ENCODE measurements around the gene BCL6. TPM values are rescaled to one million over a fixed set of nuclear protein-coding genes. Genes with fewer than 3 reads are reported as not detected.

The BCL6 gene
- total and polyA plus RNA-seq, 2 donors (not counting 3 experiments of a cell fraction or from before 2014, with no cell fraction given) = 6.9 to 12.1 TPM

DNA sequence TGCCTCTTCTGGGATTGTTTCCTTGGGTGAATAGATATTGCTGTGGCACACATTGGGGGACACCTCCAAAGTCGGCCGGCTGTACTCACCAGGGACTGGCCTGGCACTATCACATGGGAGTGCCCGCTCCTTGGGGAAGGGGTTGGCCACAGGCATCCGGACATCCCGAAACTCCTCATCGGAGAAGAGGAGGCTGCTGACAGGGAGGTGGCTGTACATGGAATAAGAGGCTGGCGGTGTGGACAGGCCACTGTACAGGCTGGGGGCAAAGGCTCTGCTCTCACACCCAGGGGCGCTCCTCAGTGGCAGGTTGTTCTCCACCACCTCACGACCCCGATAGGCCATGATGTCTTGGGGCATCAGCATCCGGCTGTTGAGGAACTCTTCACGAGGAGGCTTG, 15.7 kb downstream of the BCL6 start:
- dilution Hi-C loops (cut with MboI; ENCODE audit: extremely low pct_ligation_motif_present, low sequenced_read_pairs) (loop anchor here (25.0 kb wide), 1 partner anchor 933 kb away; no protein-coding TSS in a partner anchor), intact Hi-C loops (cut with micrococcal nuclease) (no loop called here)
- DNase-seq (ENCODE audit: low read depth, low spot score) = no peak
- Histone ChIP-seq H3K4me2 (ENCODE audit: insufficient read depth, low read length) (no peak overlapping the region), H3K27ac (ENCODE audit: insufficient read depth, low read depth, low read length) (no peak overlapping the region), H3K27me3 (ENCODE audit: control insufficient read depth in 2 of 2, insufficient read depth in 2 of 2, low read length in 2 of 2) (no peaks in the 10 kb centered on the region), H3K9me1 (replicated peaks; ENCODE audit: control insufficient read depth, extremely low read depth, insufficient read depth, low read length) (no peaks in the 10 kb centered on the region), H3K4me3 (replicated peaks in 1 of 3; ENCODE audit: insufficient read depth in 1 of 3, low read depth in 1 of 3, low read length in 3 of 3) (no peak overlapping the region), H3K4me1 (ENCODE audit: control insufficient read depth, extremely low read depth, insufficient read depth, low read length) (no peaks in the 10 kb centered on the region), H3K9ac (replicated peaks; ENCODE audit: extremely low read depth, insufficient read depth, low read length) (no peak overlapping the region), H3K36me3 (ENCODE audit: control insufficient read depth in 2 of 2, extremely low read depth in 1 of 2, insufficient read depth in 2 of 2, low read length in 2 of 2) (peaks cover 14 to 45% of the 10 kb centered on the region in 2 experiments), H3K9me3 (replicated peaks; ENCODE audit: control insufficient read depth, insufficient read depth, low read length) (no peaks in the 10 kb centered on the region), H3K79me2 (ENCODE audit: control insufficient read depth, insufficient read depth, low read length) (no peaks in the 10 kb centered on the region), H4K20me1 (replicated peaks; ENCODE audit: control insufficient read depth, extremely low read depth, insufficient read depth, low read length) (no peaks in the 10 kb centered on the region), H2AFZ (ENCODE audit: low read depth, low read length) (no peak overlapping the region)
- ChIA-PET POLR2A (no interaction called here), CTCF (interaction anchor here (1.2 kb wide), 1 partner anchor 9 kb away, joined by 4 read pairs; no protein-coding TSS in a partner anchor)
- TSS peak; percentile 42 for BruUV-seq (replicated peaks)
- no peak for FAIRE-seq
- TF ChIP-seq POLR2AphosphoS5 (IDR thresholded peaks at IDR 0.05; ENCODE audit: insufficient read depth, low read depth, low read length) = no peak
- TF ChIP-seq GATA2 (IDR thresholded peaks at IDR 0.05; ENCODE audit: insufficient read depth, insufficient read length, low read depth, low read length) = no peak
- no peak for TF ChIP-seq MYC (IDR thresholded peaks at IDR 0.05; ENCODE audit: low read depth, low read length)
- no peak for TF ChIP-seq EZH2 (IDR thresholded peaks at IDR 0.05; ENCODE audit: borderline replicate concordance, low read depth, low read length, severe bottlenecking)
- TF ChIP-seq, protein P1, sequence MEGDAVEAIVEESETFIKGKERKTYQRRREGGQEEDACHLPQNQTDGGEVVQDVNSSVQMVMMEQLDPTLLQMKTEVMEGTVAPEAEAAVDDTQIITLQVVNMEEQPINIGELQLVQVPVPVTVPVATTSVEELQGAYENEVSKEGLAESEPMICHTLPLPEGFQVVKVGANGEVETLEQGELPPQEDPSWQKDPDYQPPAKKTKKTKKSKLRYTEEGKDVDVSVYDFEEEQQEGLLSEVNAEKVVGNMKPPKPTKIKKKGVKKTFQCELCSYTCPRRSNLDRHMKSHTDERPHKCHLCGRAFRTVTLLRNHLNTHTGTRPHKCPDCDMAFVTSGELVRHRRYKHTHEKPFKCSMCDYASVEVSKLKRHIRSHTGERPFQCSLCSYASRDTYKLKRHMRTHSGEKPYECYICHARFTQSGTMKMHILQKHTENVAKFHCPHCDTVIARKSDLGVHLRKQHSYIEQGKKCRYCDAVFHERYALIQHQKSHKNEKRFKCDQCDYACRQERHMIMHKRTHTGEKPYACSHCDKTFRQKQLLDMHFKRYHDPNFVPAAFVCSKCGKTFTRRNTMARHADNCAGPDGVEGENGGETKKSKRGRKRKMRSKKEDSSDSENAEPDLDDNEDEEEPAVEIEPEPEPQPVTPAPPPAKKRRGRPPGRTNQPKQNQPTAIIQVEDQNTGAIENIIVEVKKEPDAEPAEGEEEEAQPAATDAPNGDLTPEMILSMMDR (IDR thresholded peaks at IDR 0.05; ENCODE audit: extremely low read depth in 1 of 2, insufficient read depth in 1 of 2, low read depth in 1 of 2, low read length in 2 of 2) = no peak
- TF ChIP-seq FOS (IDR thresholded peaks at IDR 0.05; ENCODE audit: borderline replicate concordance, insufficient read depth, low read length) = no peak
- no peak for TF ChIP-seq JUN (IDR thresholded peaks at IDR 0.05; ENCODE audit: borderline replicate concordance, insufficient read depth, insufficient read length, low read depth)
- TF ChIP-seq, protein P2, sequence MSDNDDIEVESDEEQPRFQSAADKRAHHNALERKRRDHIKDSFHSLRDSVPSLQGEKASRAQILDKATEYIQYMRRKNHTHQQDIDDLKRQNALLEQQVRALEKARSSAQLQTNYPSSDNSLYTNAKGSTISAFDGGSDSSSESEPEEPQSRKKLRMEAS (IDR thresholded peaks at IDR 0.05; ENCODE audit: insufficient read depth, insufficient read length) = no peak
- TF ChIP-seq POLR2A (IDR thresholded peaks at IDR 0.05; ENCODE audit: low read depth, low read length) = no peak

Data from endothelial cell of umbilical vein (primary cell).